ENCODE results near the gene PHLDB1. TPM values are rescaled to one million over a fixed set of nuclear protein-coding genes. Genes with fewer than 3 reads are reported as not detected.

PHLDB1 gene
- total and polyA plus RNA-seq, 2 experiments from 2014 or later: 60.2 to 126 TPM

- H3K27ac ChIP-seq: no peak overlapping the region
- no peak for TF ChIP-seq CTCF (IDR thresholded peaks at IDR 0.05; ENCODE audit: low read depth, low read length)
- peaks cover 20% of the 10 kb centered on the region for H3K4me1 ChIP-seq (ENCODE audit: low read depth)
- DNase-seq (ENCODE audit: low read depth in 1 of 2, low spot score in 1 of 2): no peak
- H3K9me3 ChIP-seq (ENCODE audit: low read depth): no peaks in the 10 kb centered on the region
- peaks cover 24% of the 10 kb centered on the region for H3K36me3 ChIP-seq
- H3K27me3 ChIP-seq: no peaks in the 10 kb centered on the region
- H3K4me3 ChIP-seq: no peak overlapping the region
Measured at GRCh38 chr11:118625036-118625690, 17.7 kb downstream of the PHLDB1 start.

GRCh38 chr11:118625976-118626375 lies 18.6 kb downstream of the PHLDB1 start:
- TF ChIP-seq CTCF (IDR thresholded peaks at IDR 0.05; ENCODE audit: low read depth, low read length): no peak
- no peak for DNase-seq (ENCODE audit: low read depth in 1 of 2, low spot score in 1 of 2)
- H3K36me3 ChIP-seq: peaks cover 24% of the 10 kb centered on the region
- H3K4me1 ChIP-seq (ENCODE audit: low read depth): peaks cover 17% of the 10 kb centered on the region
- no peak overlapping the region for H3K4me3 ChIP-seq
- no peaks in the 10 kb centered on the region for H3K9me3 ChIP-seq (ENCODE audit: low read depth)
- no peak overlapping the region for H3K27ac ChIP-seq
- H3K27me3 ChIP-seq: no peaks in the 10 kb centered on the region

GRCh38 chr11:118627566-118627965 lies 20.2 kb downstream of the PHLDB1 start:
- no peak for DNase-seq (ENCODE audit: low read depth in 1 of 2, low spot score in 1 of 2)
- Histone ChIP-seq H3K4me3 (no peak overlapping the region), H3K27ac (no peak overlapping the region), H3K36me3 (peaks cover 24% of the 10 kb centered on the region), H3K27me3 (no peaks in the 10 kb centered on the region), H3K4me1 (ENCODE audit: low read depth) (peaks cover 10% of the 10 kb centered on the region), H3K9me3 (ENCODE audit: low read depth) (no peaks in the 10 kb centered on the region)
- no peak for TF ChIP-seq CTCF (IDR thresholded peaks at IDR 0.05; ENCODE audit: low read depth, low read length)

- TF ChIP-seq CTCF (IDR thresholded peaks at IDR 0.05; ENCODE audit: low read depth, low read length): no peak
- H3K27ac ChIP-seq: no peak overlapping the region
- H3K36me3 ChIP-seq: peaks cover 24% of the 10 kb centered on the region
- no peak for DNase-seq (ENCODE audit: low read depth in 1 of 2, low spot score in 1 of 2)
- no peak overlapping the region for H3K4me3 ChIP-seq
- H3K9me3 ChIP-seq (ENCODE audit: low read depth): no peaks in the 10 kb centered on the region
- H3K27me3 ChIP-seq: no peaks in the 10 kb centered on the region
- peaks cover 6% of the 10 kb centered on the region for H3K4me1 ChIP-seq (ENCODE audit: low read depth)
Measured at GRCh38 chr11:118628031-118628430, 20.6 kb downstream of the PHLDB1 start.

- Histone ChIP-seq H3K27me3 (no peaks in the 10 kb centered on the region), H3K27ac (no peak overlapping the region), H3K36me3 (peaks cover 24% of the 10 kb centered on the region), H3K9me3 (ENCODE audit: low read depth) (no peaks in the 10 kb centered on the region), H3K4me3 (no peak overlapping the region), H3K4me1 (ENCODE audit: low read depth) (peaks cover 2% of the 10 kb centered on the region)
- no peak for DNase-seq (ENCODE audit: low read depth in 1 of 2, low spot score in 1 of 2)
- TF ChIP-seq CTCF (IDR thresholded peaks at IDR 0.05; ENCODE audit: low read depth, low read length): no peak
Measured at GRCh38 chr11:118628432-118628831, 21.0 kb downstream of the PHLDB1 start.

Data from cardiac muscle cell (in vitro differentiated cells and primary cell).